ENCODE data around the gene PPHLN1. TPM values are rescaled to one million over a fixed set of nuclear protein-coding genes. Genes with fewer than 3 reads are reported as not detected.
A peak's percentile ranks its signal among the peaks of the same experiment; 100 is the strongest.

The PPHLN1 gene
- total RNA-seq, 1 experiment from 2014 or later, result 66.2 TPM

DNA sequence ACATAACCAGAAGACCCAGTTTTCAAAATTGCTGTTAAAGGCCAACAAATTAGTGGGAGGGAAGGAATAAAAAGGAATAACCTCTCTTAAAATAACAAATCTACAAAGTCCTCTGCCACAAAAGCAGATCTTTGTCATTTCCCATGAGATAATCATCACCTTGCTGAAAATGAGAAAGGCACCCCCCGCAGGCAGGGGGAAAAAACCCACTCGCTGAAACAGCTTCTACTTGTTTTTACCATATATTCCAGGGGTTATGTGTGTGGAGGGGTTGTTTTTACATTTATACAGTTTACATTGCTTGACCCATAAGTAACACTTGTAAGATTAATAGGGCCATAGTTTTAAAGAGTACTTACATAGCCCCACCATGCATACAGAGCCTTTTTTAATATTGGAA is 132.6 kb downstream of the PPHLN1 start:
- Histone ChIP-seq H3K36me3 (replicated peaks; ENCODE audit: control insufficient read depth, insufficient read depth, low read length) (peaks cover 2% of the 10 kb centered on the region; the same call in 1 of the 2 replicates), H3K27me3 (ENCODE audit: control insufficient read depth, insufficient read depth, low read length) (no peaks in the 10 kb centered on the region; the same call in 1 of the 2 replicates), H3K4me3 (ENCODE audit: insufficient read depth, low read depth, low read length) (no peak overlapping the region)
- no peak for DNase-seq

DNA sequence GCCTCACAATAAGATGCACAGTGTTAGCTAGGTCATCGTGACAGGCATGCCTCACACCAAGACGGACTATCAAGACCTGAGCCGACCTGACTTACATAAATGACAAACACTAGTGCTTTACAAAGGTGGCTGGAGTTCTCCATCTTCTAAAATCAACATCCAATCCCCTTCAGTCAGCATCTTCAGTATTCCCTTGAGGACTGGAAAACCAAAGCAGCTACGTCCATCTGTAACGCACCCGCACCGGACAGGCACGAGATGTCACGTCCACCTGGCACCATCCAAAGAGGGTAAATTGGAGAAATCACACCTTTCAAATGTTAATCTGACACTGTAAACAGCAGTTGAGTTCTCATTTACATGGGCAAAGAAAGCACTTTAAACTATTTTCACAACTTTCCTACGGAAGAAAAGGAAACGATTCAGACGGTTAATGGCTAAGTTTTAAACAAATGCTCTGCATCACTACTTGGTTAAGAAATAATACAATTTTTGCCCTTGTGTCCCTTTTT is 133.4 kb downstream of the PPHLN1 start:
- no peaks in the 10 kb centered on the region; the same call in 1 of the 2 replicates for H3K27me3 ChIP-seq (ENCODE audit: control insufficient read depth, insufficient read depth, low read length)
- peaks cover 5% of the 10 kb centered on the region for H3K36me3 ChIP-seq (replicated peaks; ENCODE audit: control insufficient read depth, insufficient read depth, low read length)
- no peak for DNase-seq
- no peak overlapping the region for H3K4me3 ChIP-seq (ENCODE audit: insufficient read depth, low read depth, low read length)

DNA sequence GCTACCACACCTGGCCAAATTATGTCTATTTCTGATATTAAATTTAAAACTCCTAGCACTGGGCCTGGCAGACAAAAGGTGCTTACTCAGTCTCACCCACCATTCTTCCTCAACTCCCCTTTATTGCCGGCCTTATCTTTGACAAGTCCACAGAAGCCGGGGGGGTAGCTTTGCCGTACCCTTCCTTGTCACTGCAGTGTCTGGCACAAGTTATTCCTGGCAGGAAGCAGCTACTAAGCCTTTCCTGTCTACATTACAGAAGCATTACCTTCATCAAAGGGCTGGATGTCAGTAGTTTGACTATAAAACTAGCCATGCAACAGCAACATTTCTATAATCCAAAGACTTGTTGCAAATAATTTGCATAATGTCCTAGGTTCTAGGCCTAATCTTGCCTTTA is 136.5 kb downstream of the PPHLN1 start:
- Histone ChIP-seq H3K4me3 (ENCODE audit: insufficient read depth, low read depth, low read length) (no peak overlapping the region), H3K27me3 (ENCODE audit: control insufficient read depth, insufficient read depth, low read length) (no peaks in the 10 kb centered on the region; the same call in 1 of the 2 replicates), H3K36me3 (replicated peaks; ENCODE audit: control insufficient read depth, insufficient read depth, low read length) (peaks cover 16% of the 10 kb centered on the region)
- no peak for DNase-seq

DNA sequence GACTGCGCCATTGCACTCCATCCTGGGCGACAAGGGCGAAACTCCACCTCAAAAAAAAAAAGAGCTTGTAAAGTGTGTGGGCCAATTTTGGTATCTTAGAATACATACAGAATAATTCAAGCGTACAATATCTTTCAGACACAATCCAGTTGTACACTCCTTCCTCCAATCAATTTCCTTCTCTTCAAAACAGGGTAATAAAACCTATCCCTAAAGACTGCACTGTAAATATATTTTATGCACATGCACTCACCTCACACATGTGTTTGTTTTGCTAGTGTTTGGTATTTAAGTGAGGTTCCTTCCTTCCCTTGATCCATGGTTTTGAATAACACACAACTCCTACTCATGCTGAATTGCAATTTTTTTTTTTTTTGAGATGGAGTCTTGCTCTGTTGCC is 137.7 kb downstream of the PPHLN1 start:
- no peak for DNase-seq
- Histone ChIP-seq H3K4me3 (ENCODE audit: insufficient read depth, low read depth, low read length) (no peak overlapping the region), H3K27me3 (ENCODE audit: control insufficient read depth, insufficient read depth, low read length) (no peaks in the 10 kb centered on the region; the same call in 1 of the 2 replicates), H3K36me3 (replicated peaks; ENCODE audit: control insufficient read depth, insufficient read depth, low read length) (peaks cover 19% of the 10 kb centered on the region)

DNA sequence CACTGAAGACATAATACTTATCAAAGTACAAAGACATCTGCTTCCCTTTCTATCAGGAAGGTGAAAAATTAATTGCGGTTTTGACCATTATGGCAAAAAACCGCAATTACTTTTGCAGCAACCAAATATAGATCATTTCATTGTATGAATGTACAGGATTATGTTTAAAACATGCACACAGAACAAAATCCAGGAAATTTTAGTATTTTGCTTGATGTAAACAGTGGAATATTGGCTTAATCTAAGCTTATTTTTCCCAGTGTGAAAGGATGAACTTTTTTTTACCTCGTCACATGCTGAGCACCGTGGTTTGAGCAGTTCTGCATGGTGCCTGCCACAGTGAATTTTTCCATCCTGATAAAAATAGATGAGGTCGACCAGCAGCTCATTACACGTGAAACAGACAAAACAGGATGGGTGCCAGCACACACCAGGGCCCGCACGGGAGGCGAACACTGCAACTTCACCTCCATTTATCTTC is 142.4 kb downstream of the PPHLN1 start:
- no peaks in the 10 kb centered on the region for H3K27me3 ChIP-seq (ENCODE audit: control insufficient read depth, insufficient read depth, low read length)
- no peak for DNase-seq
- H3K4me3 ChIP-seq (ENCODE audit: insufficient read depth, low read depth, low read length), result no peak overlapping the region
- H3K36me3 ChIP-seq (replicated peaks; ENCODE audit: control insufficient read depth, insufficient read depth, low read length), result peaks cover 20% of the 10 kb centered on the region

DNA sequence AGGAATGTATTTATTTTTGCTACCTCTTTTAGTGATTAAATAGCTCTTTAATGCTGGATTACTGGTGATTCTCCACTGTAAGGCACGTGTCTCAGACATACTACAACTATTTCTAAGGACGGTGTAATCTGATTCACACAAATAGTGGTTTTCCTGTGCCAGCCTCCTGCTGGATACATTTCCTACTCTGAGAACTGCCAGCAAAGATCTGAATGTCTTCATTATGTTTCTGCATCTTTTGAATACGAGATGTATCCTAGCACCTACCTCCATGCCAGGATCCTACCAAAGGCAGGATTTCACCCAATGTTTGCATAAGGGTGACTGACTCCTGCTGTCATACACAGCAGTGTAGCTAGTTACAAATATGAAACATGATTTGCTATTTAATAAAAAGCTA is 143.0 kb downstream of the PPHLN1 start:
- no peak for DNase-seq
- H3K36me3 ChIP-seq (replicated peaks; ENCODE audit: control insufficient read depth, insufficient read depth, low read length), result peaks cover 17% of the 10 kb centered on the region
- no peak overlapping the region for H3K4me3 ChIP-seq (ENCODE audit: insufficient read depth, low read depth, low read length)
- H3K27me3 ChIP-seq (ENCODE audit: control insufficient read depth, insufficient read depth, low read length), result no peaks in the 10 kb centered on the region

DNA sequence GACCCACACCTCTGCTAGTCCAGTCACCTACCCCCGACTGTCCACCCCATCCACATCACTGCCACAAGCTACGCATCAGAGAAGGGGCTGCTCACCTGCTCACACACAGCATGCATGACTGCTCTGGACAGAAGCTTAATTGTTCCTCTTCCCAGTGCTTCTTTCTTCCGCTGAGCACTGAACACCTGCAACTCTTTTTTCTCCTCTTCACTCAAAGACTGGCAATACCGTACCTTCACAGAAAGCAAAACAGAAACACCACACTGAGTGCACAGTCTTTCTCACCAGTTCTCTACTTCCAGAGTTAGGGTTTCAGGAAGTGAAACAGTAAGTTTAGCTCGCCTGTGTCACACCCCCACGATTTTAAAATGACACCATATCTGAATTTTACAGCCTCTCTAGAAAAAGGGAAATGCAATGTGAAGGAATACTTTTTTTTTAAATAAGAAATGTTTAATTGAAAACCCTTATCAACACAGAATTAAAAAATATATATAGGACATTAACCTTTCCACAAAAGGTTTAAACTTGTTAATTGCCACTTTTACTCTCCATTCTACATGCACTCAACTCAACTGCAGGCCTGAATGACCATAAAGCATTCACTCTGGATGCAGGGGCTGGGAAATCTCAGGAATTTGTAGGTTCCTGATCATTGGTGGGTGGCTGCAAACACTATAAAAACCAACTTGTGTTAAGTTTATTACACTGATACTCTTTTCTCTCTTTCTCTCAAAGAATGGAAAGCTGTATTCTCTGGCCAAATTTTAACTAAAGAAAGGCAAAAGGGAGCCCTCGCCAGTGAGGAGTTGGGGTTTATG is 143.6 kb downstream of the PPHLN1 start:
- Histone ChIP-seq H3K4me3 (ENCODE audit: insufficient read depth, low read depth, low read length) (no peak overlapping the region), H3K36me3 (replicated peaks; ENCODE audit: control insufficient read depth, insufficient read depth, low read length) (peaks cover 17% of the 10 kb centered on the region)
- DNase-seq, result no peak

DNA sequence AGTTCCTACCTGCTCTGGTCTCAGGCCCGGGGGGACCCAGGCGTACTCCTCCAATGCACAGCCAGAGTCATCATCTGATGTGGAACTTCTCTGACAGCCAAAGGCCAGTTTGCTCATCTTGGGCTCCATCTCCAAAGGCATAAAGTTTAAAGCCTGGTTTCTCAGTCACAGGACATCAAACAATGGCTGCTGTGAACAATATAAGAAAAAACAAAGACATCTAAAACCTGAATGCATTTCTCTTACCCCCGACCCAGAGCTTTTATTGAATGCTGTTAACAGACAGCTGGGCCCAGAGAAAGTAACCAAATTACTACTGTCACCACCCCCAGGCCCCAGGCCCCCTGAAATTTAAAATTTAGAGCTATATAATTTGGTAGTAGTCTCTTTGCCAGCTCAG is 146.4 kb downstream of the PPHLN1 start:
- Histone ChIP-seq H3K36me3 (replicated peaks; ENCODE audit: control insufficient read depth, insufficient read depth, low read length) (peaks cover 7% of the 10 kb centered on the region), H3K4me3 (ENCODE audit: insufficient read depth, low read depth, low read length) (no peak overlapping the region), H3K27me3 (ENCODE audit: control insufficient read depth, insufficient read depth, low read length) (no peaks in the 10 kb centered on the region)
- DNase-seq, result no peak

More for the DNA sequence above, 143.6 kb downstream of the PPHLN1 start:
- H3K27me3 ChIP-seq (ENCODE audit: control insufficient read depth, insufficient read depth, low read length), result no peaks in the 10 kb centered on the region

DNA sequence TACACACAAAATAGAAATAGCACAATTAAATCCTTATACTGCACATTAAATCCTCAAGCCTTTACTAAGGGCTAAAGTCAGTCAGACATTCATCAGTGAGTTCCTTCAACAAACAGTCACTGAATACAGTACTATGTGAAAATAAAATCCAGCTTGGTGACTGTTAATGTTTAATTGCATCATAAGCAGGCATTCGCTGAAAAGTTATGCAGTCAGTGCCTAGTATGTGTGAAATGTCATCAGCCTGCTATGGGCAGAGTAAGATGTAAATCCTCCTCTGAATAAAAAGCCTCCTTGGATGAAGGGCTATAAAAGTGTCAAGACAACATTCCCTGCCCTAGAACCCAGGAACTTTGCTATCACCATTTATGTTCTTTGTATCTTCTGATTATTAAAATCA is 147.2 kb downstream of the PPHLN1 start:
- H3K36me3 ChIP-seq (replicated peaks; ENCODE audit: control insufficient read depth, insufficient read depth, low read length), result peaks cover 7% of the 10 kb centered on the region
- no peaks in the 10 kb centered on the region for H3K27me3 ChIP-seq (ENCODE audit: control insufficient read depth, insufficient read depth, low read length)
- DNase-seq, result no peak
- H3K4me3 ChIP-seq (ENCODE audit: insufficient read depth, low read depth, low read length), result no peak overlapping the region

DNA sequence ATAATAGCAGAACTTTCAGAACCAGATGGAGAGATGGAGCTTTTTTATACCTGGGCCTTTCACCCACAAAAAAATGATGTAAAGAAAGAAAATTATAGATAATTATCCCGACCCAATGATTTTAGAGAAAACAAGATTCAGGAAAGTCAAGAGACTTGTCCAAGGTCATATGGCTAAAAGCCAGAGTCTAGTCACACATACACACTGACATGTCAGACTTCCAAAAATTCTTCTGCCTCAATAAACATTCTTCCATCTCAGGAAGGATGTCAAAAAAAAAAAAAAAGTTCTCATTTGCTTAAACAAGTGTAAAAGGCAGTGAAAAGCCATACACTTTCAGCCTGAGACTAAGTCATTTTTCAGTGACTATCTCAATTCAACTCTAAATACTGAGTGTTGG is 147.6 kb downstream of the PPHLN1 start:
- no peak overlapping the region for H3K4me3 ChIP-seq (ENCODE audit: insufficient read depth, low read depth, low read length)
- DNase-seq, result no peak

DNA sequence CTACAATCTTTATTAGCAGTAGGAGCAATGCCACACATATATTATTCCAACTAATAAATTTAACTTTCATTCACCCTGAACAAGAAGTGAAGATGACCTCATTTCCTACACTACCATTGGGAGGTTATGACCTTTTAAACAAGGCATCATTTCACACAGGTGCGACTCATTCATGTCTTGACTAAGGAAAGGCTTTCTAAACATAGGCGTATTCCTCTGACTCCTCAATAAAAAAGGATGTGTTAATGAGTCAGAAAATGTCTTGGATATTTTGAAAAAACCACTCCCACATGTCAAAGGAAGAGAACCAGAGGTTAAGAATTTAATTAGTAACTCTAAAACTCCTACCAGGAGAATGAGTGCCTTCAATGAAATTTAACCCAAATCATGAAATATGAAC is 148.4 kb downstream of the PPHLN1 start:
- Histone ChIP-seq H3K36me3 (replicated peaks; ENCODE audit: control insufficient read depth, insufficient read depth, low read length) (no peaks in the 10 kb centered on the region; the same call in 1 of the 2 replicates), H3K4me3 (ENCODE audit: insufficient read depth, low read depth, low read length) (no peak overlapping the region), H3K27me3 (ENCODE audit: control insufficient read depth, insufficient read depth, low read length) (no peaks in the 10 kb centered on the region)
- no peak for DNase-seq

More for the DNA sequence above, 147.6 kb downstream of the PPHLN1 start:
- Histone ChIP-seq H3K27me3 (ENCODE audit: control insufficient read depth, insufficient read depth, low read length) (no peaks in the 10 kb centered on the region), H3K36me3 (replicated peaks; ENCODE audit: control insufficient read depth, insufficient read depth, low read length) (peaks cover 5% of the 10 kb centered on the region)

DNA sequence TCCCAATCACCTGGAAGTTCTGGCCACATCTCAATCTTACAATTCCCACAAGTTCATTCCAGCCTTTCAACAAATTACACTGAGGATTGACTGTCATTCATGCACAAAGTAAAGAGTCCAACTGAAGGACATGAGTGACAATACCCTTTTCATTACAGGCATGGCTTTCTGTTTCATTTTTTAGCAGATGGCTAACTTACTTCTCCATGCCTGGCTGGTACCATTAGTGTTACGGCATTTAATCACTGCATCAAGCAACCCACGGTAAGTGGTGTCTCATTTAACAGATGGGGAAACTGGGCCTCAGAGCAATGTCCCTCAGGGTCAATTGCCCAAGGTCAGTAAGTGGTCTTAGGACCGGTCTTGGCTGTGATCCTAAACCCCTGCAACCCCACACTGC is 149.1 kb downstream of the PPHLN1 start:
- no peak for DNase-seq
- Histone ChIP-seq H3K4me3 (ENCODE audit: insufficient read depth, low read depth, low read length) (no peak overlapping the region), H3K27me3 (ENCODE audit: control insufficient read depth, insufficient read depth, low read length) (no peaks in the 10 kb centered on the region; the same call in 1 of the 2 replicates), H3K36me3 (replicated peaks; ENCODE audit: control insufficient read depth, insufficient read depth, low read length) (no peaks in the 10 kb centered on the region; the same call in 1 of the 2 replicates)

DNA sequence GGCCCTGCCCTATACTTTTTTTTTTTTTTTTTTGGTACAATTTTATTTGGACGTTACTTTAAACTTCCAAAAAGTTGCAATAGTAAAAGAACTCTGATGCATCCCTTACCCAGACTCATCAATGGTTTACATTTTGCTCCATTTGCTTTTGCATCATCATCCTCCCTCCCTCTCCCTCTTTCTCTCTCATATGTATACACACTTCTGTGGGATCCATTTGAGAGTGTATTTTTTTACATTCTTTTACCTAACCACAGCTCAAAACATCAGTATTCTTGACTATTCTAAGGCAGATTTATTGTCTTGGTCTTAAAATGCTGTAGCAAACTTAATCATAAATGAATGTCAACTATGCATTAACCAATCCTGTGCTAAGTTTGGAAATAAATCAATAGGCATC is 152.0 kb downstream of the PPHLN1 start:
- Histone ChIP-seq H3K36me3 (replicated peaks; ENCODE audit: control insufficient read depth, insufficient read depth, low read length) (no peaks in the 10 kb centered on the region), H3K4me3 (ENCODE audit: insufficient read depth, low read depth, low read length) (no peak overlapping the region), H3K27me3 (ENCODE audit: control insufficient read depth, insufficient read depth, low read length) (peaks cover 3% of the 10 kb centered on the region; the same call in 1 of the 2 replicates)
- no peak for DNase-seq

DNA sequence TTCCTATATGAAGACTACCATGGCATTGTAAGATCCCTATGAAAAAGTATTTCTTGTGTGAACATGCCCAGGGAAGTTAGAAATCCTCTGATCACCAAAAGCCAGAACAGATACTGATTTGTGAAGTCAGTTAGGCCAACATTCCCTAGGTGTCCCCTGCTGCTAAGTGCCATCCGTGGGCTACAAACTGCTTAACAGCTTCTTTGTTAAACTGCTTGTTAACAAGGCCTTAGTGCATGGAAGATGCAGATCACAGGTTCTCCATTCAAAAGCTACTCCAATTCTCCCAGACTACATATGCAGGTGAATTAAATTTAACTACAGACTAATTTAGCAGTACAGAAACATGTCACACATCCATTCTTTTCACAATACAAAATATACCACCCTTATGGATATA is 155.4 kb downstream of the PPHLN1 start:
- Histone ChIP-seq H3K36me3 (replicated peaks; ENCODE audit: control insufficient read depth, insufficient read depth, low read length) (no peaks in the 10 kb centered on the region), H3K4me3 (ENCODE audit: insufficient read depth, low read depth, low read length) (no peak overlapping the region), H3K27me3 (ENCODE audit: control insufficient read depth, insufficient read depth, low read length) (peaks cover 3% of the 10 kb centered on the region; the same call in 1 of the 2 replicates)
- DNase-seq, result peak; percentile 45

Measured in H7 (cell line).